HUES48 (cell line): Measurements from ENCODE around the gene OTUB1.

Source experiments
- H3K27ac ChIP-seq: one replicate; pipeline ENCODE4 v1.7.0; 2013; ENCODE audit warnings: low read depth, low read length, inconsistent platforms
- H3K27me3 ChIP-seq: 2 replicates; pipeline ENCODE4 v1.6.1; 2013; ENCODE audit warnings: mild to moderate bottlenecking, low read length; ENCODE audit not compliant: control insufficient read depth, insufficient read depth
- H3K36me3 ChIP-seq: 2 replicates; pipeline ENCODE4 v1.6.1; 2013; ENCODE audit warnings: low read length; ENCODE audit not compliant: control insufficient read depth, insufficient read depth
- H3K4me1 ChIP-seq: 2 replicates; pipeline ENCODE4 v1.6.1; 2013; ENCODE audit warnings: mild to moderate bottlenecking, low read length; ENCODE audit not compliant: control insufficient read depth, insufficient read depth
- H3K4me3 ChIP-seq: 2 replicates; pipeline ENCODE4 v1.5.1; 2013; ENCODE audit warnings: mild to moderate bottlenecking, low read depth, low read length
- H3K9ac ChIP-seq: 2 replicates; pipeline ENCODE4 v1.6.1; 2013; ENCODE audit warnings: mild to moderate bottlenecking, low read depth, low read length, moderate library complexity
- H3K9me3 ChIP-seq: 2 replicates; pipeline ENCODE4 v1.6.1; 2013; ENCODE audit warnings: low read length; ENCODE audit not compliant: control insufficient read depth, insufficient read depth

Gene OTUB1

DNA sequence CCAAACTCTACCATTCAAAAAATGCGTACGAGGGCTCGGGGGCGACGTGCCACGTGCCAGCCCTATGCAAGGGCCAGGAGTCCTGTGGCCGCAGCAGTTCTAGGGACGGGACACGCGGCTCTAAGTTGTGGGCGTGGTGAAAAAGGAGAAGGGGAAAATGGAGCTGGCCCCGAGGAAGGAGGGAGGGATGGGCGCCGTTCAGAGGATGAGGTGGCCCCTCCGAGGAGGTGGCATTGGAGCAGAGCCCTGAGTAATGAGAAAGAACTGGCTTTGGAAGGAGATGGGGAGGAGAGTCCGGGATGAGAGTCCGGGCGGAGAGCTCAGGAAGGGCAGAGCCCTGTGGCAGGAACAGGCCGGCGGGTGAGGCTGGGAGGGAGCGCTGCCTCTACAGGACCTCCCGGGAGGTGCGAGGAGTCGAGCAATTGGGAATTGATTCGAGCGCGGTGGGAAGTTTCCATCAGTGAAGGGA lies 21.0 kb downstream of the OTUB1 start:
- no peak overlapping the region for H3K27ac ChIP-seq
- no peaks in the 10 kb centered on the region for H3K9me3 ChIP-seq
- H3K4me1 ChIP-seq = peaks cover 9% of the 10 kb centered on the region; the same call in 1 of the 2 replicates
- H3K36me3 ChIP-seq = no peaks in the 10 kb centered on the region
- H3K27me3 ChIP-seq = peaks cover 78% of the 10 kb centered on the region
- no peak overlapping the region for H3K9ac ChIP-seq
- H3K4me3 ChIP-seq = peak overlapping the region; percentile 50

DNA sequence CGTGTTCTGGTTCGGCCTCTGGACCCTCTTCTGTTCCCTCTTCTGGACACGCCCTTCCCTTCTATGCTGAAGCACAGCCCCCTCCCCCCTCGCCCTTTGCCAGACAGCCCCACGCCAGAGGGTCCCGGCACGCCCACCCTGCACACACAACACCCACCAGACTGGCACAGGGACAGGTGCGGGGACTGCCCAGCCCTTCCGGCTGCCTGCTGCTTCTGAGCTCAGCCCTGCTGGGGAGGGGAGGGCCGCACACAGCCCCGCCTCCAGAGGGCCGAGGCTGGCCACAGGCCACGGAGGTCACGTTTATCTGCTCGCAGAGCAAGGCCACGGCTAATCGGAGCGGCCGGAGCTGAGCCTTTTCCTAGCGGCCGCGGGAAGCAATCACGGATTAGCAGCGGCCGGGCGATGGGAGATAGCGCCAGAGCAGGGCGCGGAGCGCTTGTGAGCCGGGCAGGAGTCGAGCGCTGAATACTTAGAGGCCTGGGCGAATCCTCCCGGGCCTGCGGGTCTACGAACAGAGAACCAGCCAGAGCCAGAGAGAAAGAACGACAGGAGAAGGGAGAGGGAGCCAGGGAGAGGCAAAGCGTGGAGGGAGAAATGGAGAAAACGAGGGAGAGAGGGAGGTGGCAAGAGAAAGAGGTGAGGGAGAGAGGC lies 21.5 kb downstream of the OTUB1 start:
- H3K4me1 ChIP-seq = peaks cover 9% of the 10 kb centered on the region; the same call in 1 of the 2 replicates
- H3K27me3 ChIP-seq = peaks cover 74% of the 10 kb centered on the region
- H3K4me3 ChIP-seq = peak overlapping the region; percentile 50
- no peaks in the 10 kb centered on the region for H3K9me3 ChIP-seq
- H3K36me3 ChIP-seq = no peaks in the 10 kb centered on the region
- no peak overlapping the region for H3K9ac ChIP-seq
- H3K27ac ChIP-seq = no peak overlapping the region

DNA sequence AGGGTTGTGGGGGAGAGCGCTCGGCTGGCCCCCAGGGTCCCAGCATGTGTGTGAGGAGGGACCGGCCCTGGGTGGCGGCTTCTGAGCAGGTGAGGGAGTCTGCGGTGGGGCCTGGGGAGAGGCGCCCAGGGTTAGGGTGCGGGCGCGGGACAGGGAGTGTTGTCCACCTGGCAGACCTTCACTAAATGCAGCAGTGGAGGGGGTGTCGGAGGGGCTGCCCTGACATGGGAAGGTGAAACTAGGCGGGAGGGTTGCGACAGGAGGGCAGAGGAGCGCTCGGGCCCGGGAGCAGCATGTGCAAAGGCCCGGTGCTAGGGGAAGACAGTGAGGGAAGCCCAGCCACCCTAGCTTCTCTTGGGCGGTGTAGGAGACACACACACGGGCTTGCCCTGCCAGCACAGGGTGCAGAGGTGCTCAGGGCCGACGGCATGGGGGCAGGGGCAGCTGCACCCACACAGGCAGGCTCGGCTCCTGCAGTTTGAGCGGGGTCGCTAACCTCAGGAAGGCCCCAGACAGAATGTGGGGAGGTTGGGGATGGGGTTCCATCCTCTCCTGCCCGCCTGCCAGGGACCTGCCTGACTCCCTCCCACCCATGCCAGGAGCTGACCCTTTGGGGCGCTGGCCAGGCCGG lies 22.2 kb downstream of the OTUB1 start:
- H3K27me3 ChIP-seq = peaks cover 76% of the 10 kb centered on the region
- no peaks in the 10 kb centered on the region for H3K36me3 ChIP-seq
- peaks cover 9% of the 10 kb centered on the region; the same call in 1 of the 2 replicates for H3K4me1 ChIP-seq
- no peaks in the 10 kb centered on the region for H3K9me3 ChIP-seq
- 0 out of 2 replicates have a peak overlapping the region, but pooled peaks have one; percentile 50 for H3K4me3 ChIP-seq
- no peak overlapping the region for H3K27ac ChIP-seq
- no peak overlapping the region for H3K9ac ChIP-seq

DNA sequence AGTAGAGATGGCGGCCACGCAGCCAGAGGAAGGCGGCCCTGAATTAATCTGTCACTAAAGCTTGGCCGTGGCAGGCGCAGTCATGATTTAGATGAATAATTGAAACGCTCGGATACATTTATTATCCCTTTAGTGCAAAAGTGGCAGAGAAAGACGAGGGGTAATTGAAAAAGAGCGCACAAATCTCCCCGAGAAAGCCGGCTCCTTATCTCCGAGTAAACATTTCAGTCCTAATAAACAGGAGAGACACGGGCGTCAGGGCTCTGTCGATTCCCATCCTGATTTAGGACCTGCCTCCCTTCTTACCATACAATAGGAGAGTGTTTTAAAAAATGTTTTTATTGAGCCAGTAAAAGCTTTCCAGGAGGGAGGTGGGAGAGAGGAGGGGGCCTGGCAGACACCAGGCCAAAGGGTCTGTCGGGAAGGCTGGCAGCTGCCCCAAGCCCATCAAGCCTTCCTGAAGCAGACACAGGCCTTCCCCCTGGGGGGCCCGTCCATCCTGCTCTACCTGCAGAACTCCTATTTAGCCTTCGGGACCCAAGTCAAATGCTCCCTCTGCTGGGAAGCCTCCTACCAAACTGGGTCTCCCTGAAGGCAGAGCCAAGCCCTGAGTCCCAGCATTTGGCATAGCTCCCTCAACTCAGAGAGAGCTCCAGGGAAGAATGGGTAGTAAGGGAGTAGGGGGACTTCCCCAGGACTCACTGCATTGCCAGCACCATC lies 22.8 kb downstream of the OTUB1 start:
- no peaks in the 10 kb centered on the region for H3K36me3 ChIP-seq
- H3K27me3 ChIP-seq = peaks cover 83% of the 10 kb centered on the region
- peaks cover 9% of the 10 kb centered on the region; the same call in 1 of the 2 replicates for H3K4me1 ChIP-seq
- H3K9me3 ChIP-seq = no peaks in the 10 kb centered on the region
- no peak overlapping the region for H3K9ac ChIP-seq
- no peak overlapping the region for H3K4me3 ChIP-seq
- no peak overlapping the region for H3K27ac ChIP-seq

DNA sequence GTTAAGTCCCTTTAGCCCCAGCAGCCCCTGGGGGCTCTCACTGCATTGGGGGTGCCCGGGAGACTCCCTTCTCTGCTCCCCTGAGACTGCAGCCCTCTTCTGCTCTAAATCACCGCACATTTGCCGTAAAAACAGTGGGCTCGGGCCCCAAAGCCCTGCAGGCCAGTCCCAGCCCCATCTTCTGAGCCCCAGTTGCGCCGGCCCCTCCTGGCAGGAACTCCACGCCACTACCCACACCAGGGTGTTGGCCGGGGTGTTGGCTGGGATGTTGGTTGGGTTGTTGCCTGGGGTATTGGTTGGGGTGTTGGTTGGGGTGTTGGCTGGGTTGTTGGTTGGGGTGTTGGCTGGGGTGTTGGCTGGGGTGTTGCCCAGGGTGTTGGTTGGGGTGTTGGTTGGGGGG lies 23.5 kb downstream of the OTUB1 start:
- H3K9me3 ChIP-seq = no peaks in the 10 kb centered on the region
- H3K36me3 ChIP-seq = no peaks in the 10 kb centered on the region
- no peak overlapping the region for H3K4me3 ChIP-seq
- H3K4me1 ChIP-seq = peaks cover 9% of the 10 kb centered on the region; the same call in 1 of the 2 replicates
- no peak overlapping the region for H3K27ac ChIP-seq
- no peak overlapping the region for H3K9ac ChIP-seq
- peaks cover 85% of the 10 kb centered on the region for H3K27me3 ChIP-seq

DNA sequence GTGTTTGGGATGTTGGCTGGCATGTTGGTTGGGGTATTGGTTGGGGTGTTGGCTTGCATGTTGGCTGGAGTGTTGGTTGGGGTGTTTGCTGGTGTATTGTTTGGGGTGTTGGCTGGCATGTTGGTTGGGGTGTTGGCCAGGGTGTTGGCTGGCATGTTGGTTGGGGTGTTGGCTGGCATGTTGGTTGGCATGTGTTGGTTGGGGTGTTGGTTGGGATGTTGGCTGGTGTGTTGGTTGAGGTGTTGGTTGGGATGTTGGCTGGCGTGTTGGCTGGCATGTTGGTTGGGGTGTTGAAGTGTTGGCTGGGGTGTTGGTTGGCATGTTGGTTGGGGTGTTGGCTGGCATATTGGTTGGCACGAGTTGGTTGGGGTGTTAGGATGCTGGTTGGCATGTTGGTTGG lies 24.5 kb downstream of the OTUB1 start:
- H3K4me1 ChIP-seq = peaks cover 9% of the 10 kb centered on the region; the same call in 1 of the 2 replicates
- H3K4me3 ChIP-seq = no peak overlapping the region
- H3K36me3 ChIP-seq = no peaks in the 10 kb centered on the region
- no peaks in the 10 kb centered on the region for H3K9me3 ChIP-seq
- peaks cover 84% of the 10 kb centered on the region for H3K27me3 ChIP-seq
- no peak overlapping the region for H3K27ac ChIP-seq
- no peak overlapping the region for H3K9ac ChIP-seq

DNA sequence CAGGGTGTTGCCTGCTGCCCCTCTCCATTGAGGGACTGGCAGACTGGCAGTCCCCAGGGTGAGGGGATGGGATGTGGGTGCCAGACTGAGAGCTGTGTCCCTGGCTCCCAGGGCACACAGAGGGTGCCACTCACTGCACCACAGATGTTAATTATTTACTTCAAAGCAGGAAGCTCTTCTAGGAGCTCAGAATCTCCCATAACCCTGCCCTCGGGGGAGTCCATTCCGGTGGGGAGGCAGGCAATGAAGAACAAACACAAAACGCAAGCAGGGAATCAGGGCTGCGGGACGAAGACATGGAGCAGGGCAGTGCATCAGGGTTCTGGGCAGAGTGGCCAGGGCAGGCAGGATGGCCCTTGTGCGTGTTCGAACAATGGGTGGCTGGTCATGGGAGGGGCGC lies 25.1 kb downstream of the OTUB1 start:
- no peak overlapping the region for H3K27ac ChIP-seq
- H3K9ac ChIP-seq = no peak overlapping the region
- H3K36me3 ChIP-seq = no peaks in the 10 kb centered on the region
- H3K27me3 ChIP-seq = peaks cover 81% of the 10 kb centered on the region
- no peak overlapping the region for H3K4me3 ChIP-seq
- peaks cover 9% of the 10 kb centered on the region; the same call in 1 of the 2 replicates for H3K4me1 ChIP-seq
- H3K9me3 ChIP-seq = no peaks in the 10 kb centered on the region

DNA sequence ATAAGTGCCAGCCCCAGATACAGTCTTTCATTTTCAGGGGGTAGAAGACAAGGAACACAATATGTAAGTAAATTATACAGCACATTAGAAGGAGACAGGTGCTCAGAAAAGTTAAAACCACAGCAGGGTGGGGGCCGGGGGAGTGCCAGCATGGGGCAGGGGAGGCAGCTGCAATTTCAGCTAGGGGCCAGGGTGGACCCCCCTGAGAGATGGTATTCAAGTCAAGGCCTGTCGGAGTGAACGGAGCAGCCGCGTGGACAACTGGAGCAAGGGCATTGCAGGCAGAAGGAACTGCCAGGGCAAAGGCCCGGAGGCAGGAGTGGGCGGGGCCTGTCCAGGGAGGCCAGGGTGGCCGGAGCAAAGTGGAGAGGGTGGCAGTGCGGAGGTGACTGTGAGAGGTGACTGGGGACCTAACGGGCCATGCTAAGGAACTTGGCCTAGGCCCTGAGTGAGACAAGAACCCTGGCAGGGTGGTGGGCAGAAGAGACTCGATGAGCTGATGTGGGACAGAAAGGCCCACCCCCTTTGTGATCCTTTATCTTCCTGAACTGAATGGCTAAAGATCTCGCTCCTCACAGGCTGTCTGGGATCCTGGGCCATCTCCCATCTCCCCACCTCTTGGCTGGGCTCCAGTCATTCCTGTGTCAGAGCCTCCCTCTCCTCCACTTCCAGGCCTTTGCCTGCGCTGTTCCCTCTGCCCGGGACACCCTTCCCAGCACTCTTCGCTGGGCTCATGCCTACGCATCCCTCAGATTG lies 27.1 kb downstream of the OTUB1 start:
- no peak overlapping the region for H3K9ac ChIP-seq
- no peaks in the 10 kb centered on the region for H3K9me3 ChIP-seq
- H3K36me3 ChIP-seq = no peaks in the 10 kb centered on the region
- H3K27ac ChIP-seq = no peak overlapping the region
- H3K4me3 ChIP-seq = no peak overlapping the region
- H3K27me3 ChIP-seq = peaks cover 62% of the 10 kb centered on the region
- no peaks in the 10 kb centered on the region for H3K4me1 ChIP-seq

DNA sequence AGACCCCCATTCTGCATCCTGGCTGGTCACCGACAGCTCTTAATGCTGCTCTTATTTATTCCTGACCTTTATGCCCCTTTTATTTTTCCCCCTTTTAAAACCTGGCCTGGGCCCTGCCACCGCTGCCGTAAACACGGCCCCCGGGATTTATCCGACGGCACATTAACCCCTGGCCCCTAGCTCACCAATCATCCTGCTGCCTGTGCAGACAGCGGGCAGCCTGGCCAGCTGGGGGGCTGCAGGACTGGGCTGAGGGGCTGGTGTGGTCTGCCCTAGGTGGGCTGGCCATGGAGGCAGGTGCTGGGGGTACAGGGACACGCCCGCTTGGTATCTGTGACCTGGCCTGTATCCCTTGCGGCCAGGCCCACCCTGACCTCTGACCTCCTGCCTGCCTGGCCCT lies 28.1 kb downstream of the OTUB1 start:
- Histone ChIP-seq H3K27ac (no peak overlapping the region), H3K9ac (no peak overlapping the region), H3K27me3 (peaks cover 56% of the 10 kb centered on the region), H3K4me1 (0 out of 2 replicates have a peak, but pooled peaks cover 2% of the 10 kb centered on the region), H3K4me3 (no peak overlapping the region), H3K36me3 (no peaks in the 10 kb centered on the region), H3K9me3 (no peaks in the 10 kb centered on the region)

DNA sequence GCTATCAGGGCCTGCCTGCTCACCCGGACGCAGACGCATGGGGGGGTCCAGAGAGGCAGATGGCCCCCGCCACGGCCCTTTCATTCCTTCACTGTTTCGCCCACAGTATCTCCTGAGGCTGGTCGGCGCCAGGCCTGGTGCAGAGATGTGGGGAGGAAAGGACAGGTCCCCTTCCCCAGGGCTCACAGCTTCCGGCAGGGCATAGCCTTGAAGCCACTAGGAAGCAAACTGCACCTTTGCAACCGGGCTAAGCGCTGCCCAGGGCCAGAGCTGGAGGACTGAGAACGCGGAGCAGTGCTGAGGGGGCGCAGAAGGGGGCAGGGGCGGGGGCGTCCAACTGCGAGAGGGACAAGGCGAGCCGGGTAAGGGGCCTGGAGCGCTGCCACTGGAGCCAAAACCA lies 29.3 kb downstream of the OTUB1 start:
- Histone ChIP-seq H3K27ac (no peak overlapping the region), H3K27me3 (peaks cover 54% of the 10 kb centered on the region), H3K36me3 (no peaks in the 10 kb centered on the region), H3K9ac (no peak overlapping the region), H3K9me3 (no peaks in the 10 kb centered on the region), H3K4me3 (no peak overlapping the region), H3K4me1 (0 out of 2 replicates have a peak, but pooled peaks cover 2% of the 10 kb centered on the region)
